Measurements from ENCODE around the gene NCKAP5.

The NCKAP5 gene

DNA sequence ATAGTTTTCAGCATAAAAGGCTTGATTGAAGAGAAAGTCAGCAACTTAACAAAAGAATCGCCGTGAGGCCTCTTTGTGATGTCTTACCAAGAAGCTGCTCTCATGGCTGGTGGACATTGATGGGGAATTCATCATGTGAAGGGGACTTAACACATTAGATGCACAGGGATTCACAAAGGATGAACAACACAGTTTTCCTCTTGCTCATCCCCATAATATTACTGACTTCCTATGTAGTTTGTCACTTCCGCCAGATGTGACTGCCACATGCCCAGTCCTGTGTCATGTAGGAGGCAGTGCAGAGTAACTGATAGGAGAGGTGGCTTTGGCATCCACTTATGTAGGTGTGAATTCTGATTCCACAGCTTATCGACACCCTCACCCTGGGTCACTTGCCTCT is 665.6 kb downstream of the NCKAP5 start:
- Histone ChIP-seq H3K4me1 (ENCODE audit: insufficient read depth, low read length, severe bottlenecking) (no peaks in the 10 kb centered on the region), H3K27ac (ENCODE audit: low read depth, low read length, poor library complexity, severe bottlenecking) (no peak overlapping the region), H2AFZ (ENCODE audit: low read length) (no peak overlapping the region), H3K4me2 (ENCODE audit: low read length) (no peak overlapping the region), H4K20me1 (ENCODE audit: insufficient read depth, low read length) (no peaks in the 10 kb centered on the region), H3K27me3 (ENCODE audit: insufficient read depth, low read length) (no peaks in the 10 kb centered on the region), H3K79me2 (ENCODE audit: insufficient read depth, low read length) (no peaks in the 10 kb centered on the region), H3K9me3 (ENCODE audit: low read length) (no peaks in the 10 kb centered on the region), H3K9ac (ENCODE audit: low read length) (no peak overlapping the region), H3K9me2 (ENCODE audit: low read depth, low read length) (no peaks in the 10 kb centered on the region), H3F3A (ENCODE audit: insufficient read depth, low read length) (no peaks in the 10 kb centered on the region), H3K36me3 (ENCODE audit: insufficient read depth, low read length) (no peaks in the 10 kb centered on the region), H3K4me3 (ENCODE audit: low read depth, low read length, poor library complexity, severe bottlenecking) (no peak overlapping the region)
- TF ChIP-seq EZH2 (IDR thresholded peaks at IDR 0.05; ENCODE audit: borderline replicate concordance, low read length) = no peak
- TF ChIP-seq, protein P1, sequence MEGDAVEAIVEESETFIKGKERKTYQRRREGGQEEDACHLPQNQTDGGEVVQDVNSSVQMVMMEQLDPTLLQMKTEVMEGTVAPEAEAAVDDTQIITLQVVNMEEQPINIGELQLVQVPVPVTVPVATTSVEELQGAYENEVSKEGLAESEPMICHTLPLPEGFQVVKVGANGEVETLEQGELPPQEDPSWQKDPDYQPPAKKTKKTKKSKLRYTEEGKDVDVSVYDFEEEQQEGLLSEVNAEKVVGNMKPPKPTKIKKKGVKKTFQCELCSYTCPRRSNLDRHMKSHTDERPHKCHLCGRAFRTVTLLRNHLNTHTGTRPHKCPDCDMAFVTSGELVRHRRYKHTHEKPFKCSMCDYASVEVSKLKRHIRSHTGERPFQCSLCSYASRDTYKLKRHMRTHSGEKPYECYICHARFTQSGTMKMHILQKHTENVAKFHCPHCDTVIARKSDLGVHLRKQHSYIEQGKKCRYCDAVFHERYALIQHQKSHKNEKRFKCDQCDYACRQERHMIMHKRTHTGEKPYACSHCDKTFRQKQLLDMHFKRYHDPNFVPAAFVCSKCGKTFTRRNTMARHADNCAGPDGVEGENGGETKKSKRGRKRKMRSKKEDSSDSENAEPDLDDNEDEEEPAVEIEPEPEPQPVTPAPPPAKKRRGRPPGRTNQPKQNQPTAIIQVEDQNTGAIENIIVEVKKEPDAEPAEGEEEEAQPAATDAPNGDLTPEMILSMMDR (IDR thresholded peaks at IDR 0.05; ENCODE audit: low read length) = no peak

DNA sequence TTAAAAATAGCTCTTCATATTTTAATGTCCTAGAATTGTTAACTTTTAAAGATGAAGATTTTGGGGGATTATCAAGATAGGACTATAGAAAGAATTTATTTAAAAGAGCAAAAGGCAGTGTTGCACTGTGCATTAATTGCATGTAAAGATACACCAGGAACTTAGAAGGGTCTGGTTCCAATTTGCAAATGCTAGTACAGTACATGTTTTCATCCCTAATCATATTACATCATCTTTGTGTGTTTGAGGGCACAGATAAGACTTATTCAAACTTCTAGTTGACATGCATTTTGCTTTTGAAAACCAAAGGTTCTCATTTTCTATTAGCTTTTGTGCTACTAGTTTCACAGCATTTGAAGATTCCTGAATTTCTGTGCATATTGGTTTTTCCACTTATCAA is 666.6 kb downstream of the NCKAP5 start:
- no peak overlapping the region for H3K4me3 ChIP-seq (ENCODE audit: low read depth, low read length, poor library complexity, severe bottlenecking)
- no peak overlapping the region for H2AFZ ChIP-seq (ENCODE audit: low read length)
- H3F3A ChIP-seq (ENCODE audit: insufficient read depth, low read length) = no peaks in the 10 kb centered on the region
- no peaks in the 10 kb centered on the region for H3K79me2 ChIP-seq (ENCODE audit: insufficient read depth, low read length)
- no peak overlapping the region for H3K4me2 ChIP-seq (ENCODE audit: low read length)
- no peaks in the 10 kb centered on the region for H4K20me1 ChIP-seq (ENCODE audit: insufficient read depth, low read length)
- H3K9me3 ChIP-seq (ENCODE audit: low read length) = no peaks in the 10 kb centered on the region
- H3K9ac ChIP-seq (ENCODE audit: low read length) = no peak overlapping the region
- H3K27me3 ChIP-seq (ENCODE audit: insufficient read depth, low read length) = no peaks in the 10 kb centered on the region
- H3K27ac ChIP-seq (ENCODE audit: low read depth, low read length, poor library complexity, severe bottlenecking) = no peak overlapping the region
- no peaks in the 10 kb centered on the region for H3K36me3 ChIP-seq (ENCODE audit: insufficient read depth, low read length)
- H3K9me2 ChIP-seq (ENCODE audit: low read depth, low read length) = no peaks in the 10 kb centered on the region
- TF ChIP-seq, protein P1 (IDR thresholded peaks at IDR 0.05; ENCODE audit: low read length) = no peak
- no peak for TF ChIP-seq EZH2 (IDR thresholded peaks at IDR 0.05; ENCODE audit: borderline replicate concordance, low read length)
- no peaks in the 10 kb centered on the region for H3K4me1 ChIP-seq (ENCODE audit: insufficient read depth, low read length, severe bottlenecking)

DNA sequence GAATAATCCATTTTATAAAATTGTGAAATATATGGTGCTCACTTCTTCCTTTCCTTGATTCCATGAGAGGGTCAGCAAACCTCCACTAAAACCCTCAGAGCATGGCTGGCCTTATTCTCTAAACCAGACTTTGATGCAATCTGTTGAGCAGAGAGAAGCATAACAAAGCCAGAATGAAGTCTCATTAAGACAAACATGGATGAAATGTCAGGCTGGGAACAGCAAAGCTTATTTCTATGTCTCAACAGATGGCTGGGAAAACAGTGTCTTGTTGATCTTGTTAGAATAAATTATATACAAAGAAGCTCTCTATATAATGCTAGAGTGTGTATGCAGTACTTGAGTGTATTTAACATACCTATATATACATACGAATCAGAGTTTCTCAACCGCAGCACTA is 671.2 kb downstream of the NCKAP5 start:
- Histone ChIP-seq H3K4me3 (ENCODE audit: low read depth, low read length, poor library complexity, severe bottlenecking) (no peak overlapping the region), H4K20me1 (ENCODE audit: insufficient read depth, low read length) (no peaks in the 10 kb centered on the region)
- TF ChIP-seq EZH2 (IDR thresholded peaks at IDR 0.05; ENCODE audit: borderline replicate concordance, low read length) = no peak
- TF ChIP-seq, protein P1 (IDR thresholded peaks at IDR 0.05; ENCODE audit: low read length) = no peak

More for the DNA sequence above, 671.2 kb downstream of the NCKAP5 start:
- Histone ChIP-seq H3F3A (ENCODE audit: insufficient read depth, low read length) (no peaks in the 10 kb centered on the region), H3K9me3 (ENCODE audit: low read length) (no peaks in the 10 kb centered on the region), H3K27ac (ENCODE audit: low read depth, low read length, poor library complexity, severe bottlenecking) (no peak overlapping the region), H3K9me2 (ENCODE audit: low read depth, low read length) (no peaks in the 10 kb centered on the region), H2AFZ (ENCODE audit: low read length) (no peak overlapping the region), H3K9ac (ENCODE audit: low read length) (no peak overlapping the region), H3K36me3 (ENCODE audit: insufficient read depth, low read length) (no peaks in the 10 kb centered on the region), H3K4me1 (ENCODE audit: insufficient read depth, low read length, severe bottlenecking) (no peaks in the 10 kb centered on the region), H3K79me2 (ENCODE audit: insufficient read depth, low read length) (no peaks in the 10 kb centered on the region), H3K4me2 (ENCODE audit: low read length) (no peak overlapping the region), H3K27me3 (ENCODE audit: insufficient read depth, low read length) (0 out of 2 replicates have a peak, but pooled peaks cover 3% of the 10 kb centered on the region)
